ENCODE measurements around the gene POLD4.
A peak's percentile ranks its signal among the peaks of the same experiment; 100 is the strongest.

POLD4 gene

GRCh38 chr11:67370351-67371076, 17.2 kb upstream of the POLD4 start:
- no peak for DNase-seq

DNA sequence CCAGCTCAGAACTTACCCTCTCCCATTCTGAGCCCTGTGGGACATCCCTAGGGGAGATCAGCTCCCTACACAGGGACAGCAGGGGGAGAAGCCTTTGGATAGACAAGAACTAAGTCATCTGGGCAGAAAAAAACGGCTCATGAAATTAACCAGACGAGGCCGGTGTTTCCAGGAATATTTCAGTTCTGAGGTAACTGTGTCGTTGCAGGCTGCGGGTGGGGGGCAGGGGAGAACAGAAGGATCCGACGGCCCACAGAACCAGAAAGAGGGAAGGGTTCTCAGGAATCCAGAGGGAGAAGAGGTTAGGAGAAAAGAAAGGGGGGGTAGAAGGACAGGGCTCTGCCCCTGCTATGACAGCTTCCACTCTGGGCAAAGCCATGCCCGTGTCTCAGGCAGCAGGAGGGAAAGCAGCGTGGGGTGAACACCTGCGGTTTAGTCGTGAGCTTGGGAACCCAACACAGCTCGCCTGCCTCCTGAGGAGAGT, 16.5 kb upstream of the POLD4 start:
- DNase-seq, result no peak

DNA sequence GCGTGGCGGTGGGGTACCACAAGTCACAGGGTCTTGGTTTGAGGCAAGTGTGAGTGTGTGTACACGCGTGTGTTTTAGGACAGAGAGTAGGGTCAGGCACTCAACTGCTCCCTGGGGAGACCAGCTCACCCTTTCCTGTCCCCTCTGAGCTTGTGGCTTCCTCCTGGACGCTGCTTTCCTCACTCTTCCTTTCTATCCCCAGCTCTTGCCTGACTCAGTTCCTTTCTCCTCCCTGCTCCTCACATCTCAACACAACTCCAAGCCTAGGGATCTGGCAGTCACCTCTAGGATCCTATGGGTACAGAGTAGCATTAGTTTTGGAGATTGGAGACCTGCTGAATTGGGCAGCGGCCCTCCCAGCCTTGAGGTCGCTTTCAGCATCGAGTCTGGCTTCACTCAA, 15.9 kb upstream of the POLD4 start:
- no peak for DNase-seq

DNA sequence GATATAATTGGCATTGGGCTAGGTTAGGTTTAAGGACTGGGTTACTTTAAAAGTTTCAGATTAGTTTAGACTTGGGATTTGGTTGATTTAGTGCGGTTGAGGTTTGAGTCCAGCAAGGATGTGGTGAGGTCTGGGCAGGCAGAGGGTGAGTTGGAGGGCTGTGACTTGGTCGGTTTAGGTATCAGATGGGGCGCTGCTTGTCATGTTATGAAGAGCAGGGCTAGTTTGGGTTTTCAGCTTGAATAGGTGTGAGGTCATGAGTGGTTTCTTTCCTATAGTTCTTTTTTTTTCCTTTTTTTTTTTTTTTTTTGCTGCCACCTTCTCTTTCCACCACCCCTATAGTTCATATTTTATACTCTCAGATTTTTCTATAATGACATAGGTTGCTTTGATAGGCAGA, 15.3 kb upstream of the POLD4 start:
- DNase-seq, result no peak

DNA sequence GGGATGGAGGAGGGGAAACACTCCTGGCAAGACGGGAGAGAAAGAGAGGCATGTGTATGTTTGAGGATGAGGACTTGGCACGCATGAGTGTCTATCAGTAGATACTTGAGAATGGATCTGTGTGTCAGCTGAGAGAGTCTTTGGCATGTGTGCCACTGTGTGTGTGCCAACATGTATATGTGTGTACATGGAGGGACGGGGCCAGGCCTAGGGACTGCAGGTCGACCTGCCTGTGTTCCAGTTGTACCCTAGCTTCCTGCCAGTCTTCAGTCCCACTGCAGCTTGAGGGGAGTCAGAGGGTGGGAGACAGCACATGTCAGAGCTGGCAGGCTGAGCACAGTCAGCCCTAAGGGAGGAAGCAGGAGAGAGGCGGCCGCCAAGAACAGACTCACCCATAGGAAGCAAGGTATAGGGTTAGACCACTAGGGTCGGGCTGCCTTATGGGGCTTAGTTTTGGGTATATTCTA, 14.4 kb upstream of the POLD4 start:
- no peak for DNase-seq

- DNase-seq, result no peak
Measured at GRCh38 chr11:67366961-67367760, 13.8 kb upstream of the POLD4 start.

DNA sequence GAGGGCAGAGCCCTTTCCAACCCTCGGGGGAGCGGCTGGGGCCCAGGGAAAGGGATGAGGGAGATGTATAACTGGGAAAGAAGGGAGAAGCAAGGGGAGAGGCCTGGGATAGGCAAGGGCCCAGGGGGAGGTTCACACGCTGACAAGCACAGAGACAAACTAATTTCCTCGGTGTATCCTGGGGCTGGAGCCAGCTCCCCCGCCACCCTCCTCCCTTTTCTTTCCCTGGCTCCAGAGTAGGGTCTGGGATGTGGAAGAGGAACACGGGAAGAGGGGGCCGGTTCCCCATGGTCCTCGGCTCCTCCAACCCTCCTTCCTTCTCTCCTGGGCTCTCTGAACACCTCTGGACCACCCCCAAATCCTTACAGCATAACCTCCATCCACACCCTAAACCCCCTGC, 13.2 kb upstream of the POLD4 start:
- no peak for DNase-seq

DNA sequence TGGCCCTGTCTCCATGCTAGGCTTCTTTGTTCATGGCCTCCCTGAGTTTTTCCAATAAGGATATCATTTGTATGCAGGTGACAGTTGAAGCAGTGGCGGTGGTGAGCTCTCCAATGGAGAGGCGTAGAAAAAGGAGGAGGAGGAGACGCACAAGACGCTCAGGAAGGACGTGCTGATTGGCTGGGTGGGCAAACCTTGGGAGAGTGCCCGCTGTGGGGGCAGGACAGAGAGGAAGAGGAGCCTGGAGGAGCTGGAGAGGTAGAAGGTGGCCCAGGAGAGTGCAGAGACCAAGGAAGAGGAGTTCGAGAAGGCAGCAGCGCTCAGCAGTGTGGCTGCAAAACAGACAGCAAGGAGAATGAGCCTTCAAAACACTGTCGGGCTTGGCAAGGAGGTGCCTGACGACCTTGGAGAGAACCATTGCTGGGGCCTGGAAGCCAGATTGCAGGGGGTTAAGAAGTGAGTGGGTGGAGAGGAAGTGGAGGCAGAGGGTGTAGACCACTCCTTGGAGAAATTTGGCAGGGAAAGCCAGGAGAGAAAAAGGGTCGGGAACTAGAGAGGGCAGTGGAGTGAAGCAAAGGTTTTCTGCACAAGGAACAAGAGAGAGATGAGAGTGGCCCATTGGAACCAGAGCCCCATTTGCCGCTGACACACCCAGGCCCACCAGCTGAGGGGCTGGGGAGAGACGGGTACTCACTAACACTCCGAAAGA, 12.5 kb upstream of the POLD4 start:
- DNase-seq, result peak; percentile 50

DNA sequence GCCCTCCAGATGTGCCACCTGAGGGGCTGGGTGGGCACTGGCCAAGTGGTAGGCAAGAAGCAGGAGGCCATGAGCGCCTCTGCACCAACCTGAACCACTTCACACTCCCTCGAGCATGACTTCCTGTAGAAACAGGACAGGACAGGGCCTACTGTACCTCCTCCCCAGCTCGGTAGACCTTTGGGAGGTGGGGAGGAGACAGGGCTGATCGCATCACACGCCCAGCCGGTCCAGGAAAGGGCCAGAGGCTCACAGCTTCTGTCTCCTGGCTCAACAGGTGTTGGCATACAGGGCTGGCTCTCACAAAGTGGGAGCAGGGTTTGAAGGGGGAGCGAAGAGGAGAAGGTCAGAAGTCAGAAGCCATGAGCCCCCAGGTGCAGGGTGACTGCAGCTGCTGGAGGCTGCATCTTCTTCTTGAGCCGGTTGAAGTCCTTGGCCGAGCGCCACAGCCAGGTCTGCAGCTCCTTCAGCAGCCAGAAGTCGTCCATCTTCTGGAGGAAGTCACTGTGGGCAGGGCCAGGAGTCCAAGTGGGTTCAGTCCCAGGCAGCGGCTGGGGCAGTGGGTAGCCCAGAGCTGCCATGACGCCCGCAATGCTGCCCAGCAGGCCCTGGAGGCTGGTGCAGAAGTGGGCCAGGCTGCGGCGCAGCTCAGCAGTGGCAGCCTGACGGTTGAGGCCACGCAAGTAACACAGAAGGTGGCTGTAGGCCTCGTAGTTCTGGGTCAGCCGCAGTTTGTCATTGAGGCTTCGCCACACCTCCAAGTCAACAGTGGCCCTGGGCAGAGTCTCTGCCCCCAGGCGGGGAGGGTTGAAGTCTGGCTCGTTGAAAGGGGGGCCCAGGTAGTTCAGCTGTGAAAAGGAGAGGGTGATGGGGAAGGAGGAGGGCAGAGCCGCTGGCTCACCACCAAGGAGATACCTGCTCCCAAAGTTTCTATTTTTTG, 11.7 kb upstream of the POLD4 start:
- no peak for DNase-seq

DNA sequence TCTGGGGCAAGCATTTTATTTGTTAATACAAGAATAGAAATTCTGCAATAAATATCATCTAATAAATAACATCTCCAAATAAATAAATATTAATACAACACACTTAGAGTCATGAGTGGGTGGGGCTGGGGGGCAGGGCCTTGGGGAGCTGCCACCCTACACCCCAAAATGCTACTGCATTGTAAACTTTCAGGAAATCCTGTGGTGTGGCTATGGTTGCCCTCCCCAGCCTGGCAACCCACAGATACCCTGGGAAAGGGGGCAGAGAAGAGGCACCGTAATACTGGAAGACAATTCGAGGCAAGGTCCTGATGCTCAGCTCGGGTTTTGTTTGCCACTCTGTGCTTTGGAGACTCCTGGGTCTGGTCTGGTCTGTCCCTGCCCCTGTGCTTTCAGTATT, 10.8 kb upstream of the POLD4 start:
- DNase-seq, result no peak

- no peak for DNase-seq
Measured at GRCh38 chr11:67357831-67358670, 4.7 kb upstream of the POLD4 start.

GRCh38 chr11:67356864-67357561, 3.7 kb upstream of the POLD4 start:
- peak; percentile 57 for DNase-seq

GRCh38 chr11:67356387-67356863, 3.1 kb upstream of the POLD4 start:
- DNase-seq, result no peak

- DNase-seq, result no peak
Measured at GRCh38 chr11:67355794-67356386, 2.5 kb upstream of the POLD4 start.

DNA sequence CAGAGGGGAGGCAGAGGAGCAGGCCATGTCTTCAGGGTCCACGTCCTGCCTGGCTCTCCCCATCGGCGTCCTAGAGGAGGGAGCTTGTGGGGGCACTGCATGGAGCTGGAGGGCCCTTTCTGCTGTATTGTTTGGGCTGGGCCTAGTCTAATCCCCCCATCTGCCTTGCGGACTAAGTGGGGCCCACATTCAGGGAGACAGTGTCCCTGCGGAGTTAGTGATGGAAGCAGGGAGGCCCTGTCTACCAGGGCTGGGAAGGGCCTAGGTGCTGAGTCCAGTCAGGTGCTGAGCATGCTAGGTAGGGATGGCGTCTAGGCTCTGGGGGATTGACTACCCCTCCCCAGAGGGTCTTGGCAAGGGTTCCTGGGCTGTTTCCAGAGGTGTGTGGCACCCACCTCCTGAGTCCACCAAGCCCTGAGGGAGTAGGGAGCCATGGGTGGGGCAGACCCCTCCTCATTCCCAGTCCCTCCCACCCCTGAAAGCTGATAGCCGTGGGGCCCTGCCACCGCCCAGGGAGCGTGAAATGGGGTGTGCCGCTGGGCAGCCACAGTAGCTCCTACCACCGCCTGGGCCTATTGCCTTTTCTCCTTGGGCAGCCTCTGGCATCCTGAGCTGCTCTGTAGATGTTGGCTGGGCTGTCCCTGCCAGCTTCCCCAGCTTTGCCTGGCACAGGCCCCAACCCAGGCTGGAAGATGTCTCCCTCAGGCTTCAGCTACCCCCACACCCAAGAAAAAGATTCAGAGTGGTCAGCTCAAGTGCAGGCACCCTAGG, 1.9 kb upstream of the POLD4 start:
- DNase-seq, result no peak

DNA sequence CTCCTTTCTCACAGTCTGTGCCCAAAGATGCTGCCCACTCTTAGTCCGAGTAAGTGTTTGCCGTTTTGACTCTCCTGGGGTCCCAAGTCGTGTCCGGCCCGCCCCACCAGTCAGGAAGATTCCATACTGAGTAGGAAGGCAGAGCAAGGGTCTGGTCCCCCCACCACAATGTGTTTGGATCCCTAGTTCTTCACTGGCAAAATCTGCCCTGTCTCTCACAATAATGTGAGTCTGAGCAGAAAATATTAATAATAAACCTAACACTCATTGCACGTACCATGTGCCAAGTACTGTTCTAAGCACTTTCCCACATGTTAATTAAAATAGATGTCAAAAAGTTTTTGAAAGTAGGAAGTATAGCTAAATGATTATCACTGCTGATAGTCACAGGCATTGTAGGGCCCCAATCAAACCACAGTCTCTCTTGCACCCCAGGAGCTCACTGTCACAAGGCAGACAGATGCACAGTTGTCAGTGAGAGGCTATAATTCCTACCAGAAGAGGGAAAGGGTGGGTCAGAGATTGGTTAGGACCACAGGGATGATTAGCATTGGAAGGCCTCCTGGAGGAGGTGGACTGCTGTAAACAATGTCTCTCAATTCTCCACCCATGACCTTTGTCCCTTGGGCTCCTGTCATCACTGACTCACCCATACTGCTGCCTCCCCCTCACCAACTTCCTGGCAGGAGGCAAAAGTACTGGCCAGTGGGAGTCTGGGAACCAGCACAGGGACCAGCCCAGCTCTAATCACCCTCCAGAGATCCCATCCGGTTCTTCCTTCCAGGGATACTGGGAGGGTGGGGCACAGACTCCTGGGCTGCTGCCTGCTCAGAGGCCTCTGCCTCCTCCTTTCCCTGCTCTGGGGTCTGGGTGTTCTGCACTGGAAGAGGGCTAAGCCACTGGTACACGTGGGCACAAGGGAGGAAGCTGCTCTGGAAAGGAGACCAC, 1.0 kb upstream of the POLD4 start:
- no peak for DNase-seq

DNA sequence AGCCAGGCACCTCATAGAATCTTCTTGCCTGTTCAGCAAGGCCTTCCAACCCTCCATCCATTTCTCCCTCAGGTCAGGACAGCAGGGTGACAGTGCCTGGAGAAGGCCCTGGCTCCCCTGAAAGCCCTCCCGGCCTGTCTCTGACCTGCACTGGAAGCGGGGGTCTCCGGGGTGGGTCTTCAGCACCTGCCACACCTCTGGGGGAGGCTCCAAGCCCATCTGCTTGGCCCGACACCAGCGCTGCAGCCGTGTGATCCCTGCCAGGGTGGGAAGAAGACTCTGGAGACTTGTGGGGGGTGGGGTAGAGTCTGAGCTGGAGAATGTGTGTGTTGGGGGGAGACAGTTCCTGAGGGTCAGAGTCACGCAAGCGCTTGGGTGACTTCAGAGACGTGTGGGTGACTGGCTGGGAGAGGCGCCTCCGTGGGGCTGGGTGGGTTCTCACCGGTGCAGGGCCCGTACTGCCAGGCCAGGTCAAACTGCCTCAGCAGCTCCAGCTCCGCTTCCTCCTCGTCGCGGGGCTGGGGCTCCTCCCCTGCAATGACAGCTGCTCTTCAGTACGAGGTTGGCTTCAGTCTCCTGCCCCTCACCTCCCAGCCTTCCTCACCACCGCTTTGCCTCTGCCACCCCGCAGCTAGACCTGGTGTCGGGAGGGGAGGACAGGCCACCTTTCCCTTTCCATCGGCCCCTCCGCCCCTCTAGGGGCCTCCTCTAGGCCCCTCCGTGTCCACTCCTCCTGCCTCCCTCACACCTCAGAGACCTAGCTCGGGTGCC, 615 bp downstream of the POLD4 start:
- peak; percentile 53 for DNase-seq

Measured in NCI-H526 treated with DMSO at 0.1 percent for 48 hours (cell line).